ENCODE data around the gene PRR12. TPM values are rescaled to one million over a fixed set of nuclear protein-coding genes. Genes with fewer than 3 reads are reported as not detected.

The PRR12 gene
- total RNA-seq, 1 donor from 2014 or later = 15.6 TPM

DNA sequence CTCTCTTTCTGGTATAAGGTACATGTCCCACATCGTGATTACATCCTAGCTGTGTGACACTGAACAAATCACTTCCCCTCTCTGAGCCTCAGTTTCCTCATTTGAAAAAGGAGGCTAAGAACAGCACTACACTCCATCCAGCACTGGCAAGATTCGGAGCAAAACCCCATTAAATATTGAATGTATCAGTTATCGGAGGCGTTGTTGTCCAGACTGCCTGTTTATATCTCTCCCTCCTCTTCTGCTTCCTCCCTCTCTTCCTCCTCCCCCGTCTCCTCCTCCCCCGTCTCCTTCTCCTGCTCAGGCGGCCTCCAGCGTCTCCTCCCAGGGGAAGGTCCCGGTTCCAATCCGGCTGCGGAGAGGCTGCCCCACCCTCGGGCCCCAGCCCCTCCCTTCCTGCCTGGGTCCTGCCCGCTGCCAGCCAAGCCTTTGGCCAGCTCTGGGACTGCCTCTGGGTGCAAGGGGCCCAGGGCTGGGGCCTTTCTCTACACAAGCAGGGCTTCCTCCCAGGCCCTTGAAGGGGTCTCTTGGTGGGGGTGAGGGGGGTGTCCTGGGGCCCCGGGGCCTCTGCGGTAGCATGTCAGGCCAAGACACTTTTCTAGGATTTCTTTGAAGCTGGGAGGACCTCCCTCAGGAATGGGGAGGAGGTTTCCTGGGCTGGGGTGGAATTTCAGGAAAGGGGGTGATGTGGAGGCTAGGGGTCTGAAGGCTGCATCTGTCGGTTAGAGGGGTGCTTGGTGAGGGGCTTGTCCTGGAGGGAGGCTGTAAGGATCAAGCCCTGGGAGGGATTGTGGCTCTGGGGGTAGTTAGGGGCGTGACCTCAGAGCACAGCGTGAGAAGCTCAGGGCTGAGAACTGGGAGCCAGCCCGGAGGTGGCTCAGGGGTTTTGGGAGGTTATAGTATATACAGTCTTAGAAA, 47.1 kb downstream of the PRR12 start:
- DNase-seq (peak; percentile 93), ATAC-seq (peak; percentile 12)
- intact Hi-C loops (cut with micrococcal nuclease) = no loop called here

- intact Hi-C loops (cut with micrococcal nuclease) = no loop called here
- ATAC-seq (no peak), DNase-seq (no peak)
These were observed 48.6 kb downstream of the PRR12 start for GRCh38 chr19:49639401-49640112.

- ATAC-seq = peak; percentile 69
- intact Hi-C loops (cut with micrococcal nuclease) = no loop called here
- peak; percentile 99 for DNase-seq
These were observed 49.3 kb downstream of the PRR12 start, which contains the start of gene RRAS for GRCh38 chr19:49640113-49640898. Gene RRAS, minus strand, starts transcription at chr19:49640143. Its CDS starts 45 bp downstream, at chr19:49640098.

GRCh38 chr19:49641688-49642491, 50.9 kb downstream of the PRR12 start, which contains the start of gene SCAF1:
Gene SCAF1, plus strand, starts transcription at chr19:49642209. Its CDS starts 2,818 bp downstream, at chr19:49645027.
- DNase-seq = peak; percentile 100
- ATAC-seq = peak; percentile 77
- intact Hi-C loops (cut with micrococcal nuclease) = no loop called here

DNA sequence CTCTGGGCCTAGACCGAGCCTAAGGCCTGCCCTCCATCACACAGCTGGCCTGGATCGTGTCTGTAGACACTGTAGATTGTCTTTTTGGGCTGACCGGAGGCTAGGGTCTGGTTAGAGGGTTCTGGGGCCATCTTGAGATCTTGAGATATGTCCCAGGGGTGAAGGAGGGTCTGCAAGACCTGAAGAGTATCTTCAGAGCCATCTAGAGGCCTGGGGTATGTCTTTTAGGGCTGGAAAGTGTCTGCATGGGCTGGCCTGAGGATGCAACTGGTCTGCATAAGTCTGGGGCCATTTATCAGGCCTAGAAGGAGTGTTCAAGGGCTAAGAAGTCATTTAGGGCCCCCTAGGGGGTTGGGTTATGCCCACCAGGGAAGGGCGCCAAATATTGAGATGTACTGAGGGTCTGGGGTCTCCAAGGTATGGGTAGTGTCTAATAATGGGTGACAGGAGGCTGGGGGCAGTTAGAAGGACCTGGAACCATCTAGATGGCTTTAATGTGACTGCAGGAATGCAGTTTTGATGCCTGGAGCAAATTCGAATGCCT, 51.6 kb downstream of the PRR12 start:
- DNase-seq (no peak), ATAC-seq (no peak)
- intact Hi-C loops (cut with micrococcal nuclease) = no loop called here

- intact Hi-C loops (cut with micrococcal nuclease) = no loop called here
- no peak for ATAC-seq
- no peak for DNase-seq
These were observed 52.5 kb downstream of the PRR12 start for GRCh38 chr19:49643466-49643865.

GRCh38 chr19:49645592-49645991, 54.6 kb downstream of the PRR12 start:
- ATAC-seq = no peak
- intact Hi-C loops (cut with micrococcal nuclease) = no loop called here

DNA sequence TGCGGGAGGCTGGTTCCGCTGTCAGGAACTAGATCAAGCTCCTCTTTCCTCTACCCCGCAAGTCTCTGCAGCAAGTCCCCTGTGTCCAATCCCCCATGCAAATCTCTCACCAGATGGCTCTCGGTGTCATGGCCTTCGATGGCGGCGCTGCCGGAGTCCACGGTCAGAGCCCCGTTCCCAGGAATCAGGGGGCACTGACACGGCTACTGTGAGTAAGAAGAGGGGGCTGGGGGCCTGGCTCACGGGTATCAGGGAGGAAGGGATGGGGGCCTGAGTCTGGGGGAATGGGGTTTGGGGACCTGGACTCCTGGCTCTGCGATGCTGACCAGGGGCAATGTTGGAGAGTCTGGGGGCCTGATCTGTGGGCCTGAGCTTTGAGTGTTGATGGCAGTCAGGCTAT, 55.0 kb downstream of the PRR12 start:
- intact Hi-C loops (cut with micrococcal nuclease) = no loop called here
- DNase-seq (no peak), ATAC-seq (no peak)

More at GRCh38 chr19:49645592-49645991, 54.6 kb downstream of the PRR12 start:
- no peak for DNase-seq

- no peak for DNase-seq
- ATAC-seq = no peak
- intact Hi-C loops (cut with micrococcal nuclease) = no loop called here
These were observed 55.6 kb downstream of the PRR12 start for GRCh38 chr19:49646586-49646985.

DNA sequence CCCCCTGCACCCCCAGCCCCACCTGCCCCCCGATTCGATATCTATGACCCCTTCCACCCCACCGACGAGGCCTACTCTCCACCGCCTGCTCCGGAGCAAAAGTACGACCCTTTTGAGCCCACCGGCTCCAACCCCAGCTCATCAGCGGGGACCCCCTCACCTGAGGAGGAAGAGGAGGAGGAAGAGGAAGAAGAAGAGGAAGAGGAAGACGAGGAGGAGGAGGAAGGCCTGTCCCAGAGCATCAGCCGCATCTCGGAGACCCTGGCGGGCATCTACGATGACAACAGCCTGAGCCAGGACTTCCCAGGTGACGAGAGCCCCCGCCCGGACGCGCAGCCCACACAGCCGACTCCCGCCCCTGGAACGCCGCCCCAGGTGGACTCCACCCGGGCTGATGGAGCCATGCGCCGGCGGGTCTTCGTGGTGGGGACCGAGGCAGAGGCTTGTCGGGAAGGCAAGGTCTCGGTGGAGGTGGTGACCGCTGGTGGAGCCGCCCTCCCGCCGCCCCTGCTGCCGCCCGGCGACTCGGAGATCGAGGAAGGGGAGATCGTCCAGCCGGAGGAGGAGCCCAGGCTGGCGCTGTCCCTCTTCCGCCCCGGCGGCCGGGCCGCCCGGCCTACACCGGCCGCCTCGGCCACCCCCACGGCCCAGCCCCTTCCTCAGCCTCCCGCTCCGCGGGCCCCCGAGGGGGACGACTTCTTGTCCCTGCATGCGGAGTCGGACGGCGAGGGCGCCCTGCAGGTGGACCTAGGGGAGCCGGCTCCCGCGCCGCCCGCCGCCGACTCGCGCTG, 60.2 kb downstream of the PRR12 start:
- DNase-seq (no peak), ATAC-seq (no peak)
- intact Hi-C loops (cut with micrococcal nuclease) = no loop called here

DNA sequence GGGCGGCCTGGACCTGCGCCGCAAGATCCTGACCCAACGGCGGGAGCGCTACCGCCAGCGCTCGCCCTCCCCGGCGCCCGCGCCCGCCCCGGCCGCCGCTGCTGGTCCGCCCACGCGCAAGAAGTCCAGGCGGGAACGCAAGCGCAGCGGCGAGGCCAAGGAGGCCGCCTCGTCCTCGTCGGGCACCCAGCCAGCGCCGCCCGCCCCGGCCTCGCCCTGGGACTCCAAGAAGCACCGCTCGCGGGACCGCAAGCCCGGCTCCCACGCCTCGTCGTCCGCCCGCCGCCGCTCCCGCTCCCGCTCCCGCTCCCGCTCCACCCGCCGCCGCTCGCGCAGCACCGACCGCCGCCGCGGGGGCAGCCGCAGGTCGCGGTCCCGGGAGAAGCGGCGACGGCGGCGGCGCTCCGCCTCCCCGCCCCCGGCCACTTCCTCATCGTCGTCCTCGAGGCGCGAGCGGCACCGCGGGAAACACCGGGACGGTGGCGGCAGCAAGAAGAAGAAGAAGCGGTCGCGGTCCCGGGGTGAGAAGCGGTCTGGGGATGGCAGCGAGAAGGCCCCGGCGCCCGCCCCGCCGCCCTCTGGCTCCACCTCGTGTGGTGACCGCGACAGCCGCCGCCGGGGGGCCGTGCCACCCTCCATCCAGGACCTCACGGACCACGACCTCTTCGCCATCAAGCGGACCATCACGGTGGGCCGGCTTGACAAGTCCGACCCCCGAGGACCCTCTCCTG, 61.0 kb downstream of the PRR12 start:
- intact Hi-C loops (cut with micrococcal nuclease) = no loop called here
- DNase-seq = no peak
- ATAC-seq = no peak

- ATAC-seq (no peak), DNase-seq (no peak)
- intact Hi-C loops (cut with micrococcal nuclease) = no loop called here
These were observed 61.8 kb downstream of the PRR12 start for GRCh38 chr19:49652551-49653465.

- ATAC-seq (no peak), DNase-seq (no peak)
- intact Hi-C loops (cut with micrococcal nuclease) = no loop called here
These were observed 62.5 kb downstream of the PRR12 start for GRCh38 chr19:49653466-49653806.

GRCh38 chr19:49654581-49654980, 63.6 kb downstream of the PRR12 start:
- ATAC-seq = no peak
- intact Hi-C loops (cut with micrococcal nuclease) = no loop called here
- DNase-seq = no peak

GRCh38 chr19:49655570-49656455, 64.8 kb downstream of the PRR12 start:
- intact Hi-C loops (cut with micrococcal nuclease) = no loop called here
- DNase-seq (no peak), ATAC-seq (no peak)

Data from left ventricle myocardium superior (tissue), 1 donor.